ENCODE measurements around the gene PLB1. TPM values are rescaled to one million over a fixed set of nuclear protein-coding genes. Genes with fewer than 3 reads are reported as not detected.

PLB1 gene
- total RNA-seq, 1 donor from 2014 or later = 0.64 TPM

DNA sequence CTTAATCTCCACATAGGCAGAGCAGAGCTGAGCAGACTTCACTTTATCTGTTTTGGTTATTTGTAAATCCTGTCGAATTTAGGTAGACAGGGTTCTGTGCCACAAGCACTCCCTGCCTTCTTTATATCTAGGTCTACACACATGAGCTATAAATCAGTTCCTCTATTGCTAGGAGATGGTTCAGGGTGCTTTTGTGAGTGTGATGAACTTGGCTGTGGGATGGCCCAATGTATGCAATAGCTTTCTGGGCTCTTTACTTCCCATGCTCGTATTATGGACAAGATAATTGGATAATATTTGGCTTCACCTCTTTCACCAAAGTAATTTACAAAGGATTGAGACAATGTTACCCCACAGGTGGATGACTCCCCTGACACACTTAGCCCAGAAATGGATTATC is 72.2 kb downstream of the PLB1 start:
- DNase-seq = no peak
- ChIA-PET CTCF (interaction anchor here (0.8 to 2.8 kb wide), 3 partner anchors 11 to 173 kb away, joined by 3 to 21 read pairs (median 3); no protein-coding TSS in a partner anchor), POLR2A (interaction anchor here (2.0 kb wide), 1 partner anchor 184 kb away, joined by 8 read pairs; the partner anchor contains the start of gene PPP1CB)
- Mint-ChIP-seq H3K4me1 (peaks cover 12% of the 10 kb centered on the region), H3K27me3 (peaks cover 15% of the 10 kb centered on the region), H3K27ac (no peak overlapping the region), H3K36me3 (ENCODE audit: low read depth) (peaks cover 2% of the 10 kb centered on the region), H3K9me3 (peaks cover 2% of the 10 kb centered on the region), H3K4me3 (peak overlapping the region; percentile 93)
- ATAC-seq (ENCODE audit: low read depth) = no peak
- TF ChIP-seq, protein P1, sequence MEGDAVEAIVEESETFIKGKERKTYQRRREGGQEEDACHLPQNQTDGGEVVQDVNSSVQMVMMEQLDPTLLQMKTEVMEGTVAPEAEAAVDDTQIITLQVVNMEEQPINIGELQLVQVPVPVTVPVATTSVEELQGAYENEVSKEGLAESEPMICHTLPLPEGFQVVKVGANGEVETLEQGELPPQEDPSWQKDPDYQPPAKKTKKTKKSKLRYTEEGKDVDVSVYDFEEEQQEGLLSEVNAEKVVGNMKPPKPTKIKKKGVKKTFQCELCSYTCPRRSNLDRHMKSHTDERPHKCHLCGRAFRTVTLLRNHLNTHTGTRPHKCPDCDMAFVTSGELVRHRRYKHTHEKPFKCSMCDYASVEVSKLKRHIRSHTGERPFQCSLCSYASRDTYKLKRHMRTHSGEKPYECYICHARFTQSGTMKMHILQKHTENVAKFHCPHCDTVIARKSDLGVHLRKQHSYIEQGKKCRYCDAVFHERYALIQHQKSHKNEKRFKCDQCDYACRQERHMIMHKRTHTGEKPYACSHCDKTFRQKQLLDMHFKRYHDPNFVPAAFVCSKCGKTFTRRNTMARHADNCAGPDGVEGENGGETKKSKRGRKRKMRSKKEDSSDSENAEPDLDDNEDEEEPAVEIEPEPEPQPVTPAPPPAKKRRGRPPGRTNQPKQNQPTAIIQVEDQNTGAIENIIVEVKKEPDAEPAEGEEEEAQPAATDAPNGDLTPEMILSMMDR (IDR thresholded peaks at IDR 0.05) = no peak
- intact Hi-C loops (cut with micrococcal nuclease) = loop anchor here (5.0 kb wide), 2 partner anchors 866 to 1504 kb away; no protein-coding TSS in a partner anchor

DNA sequence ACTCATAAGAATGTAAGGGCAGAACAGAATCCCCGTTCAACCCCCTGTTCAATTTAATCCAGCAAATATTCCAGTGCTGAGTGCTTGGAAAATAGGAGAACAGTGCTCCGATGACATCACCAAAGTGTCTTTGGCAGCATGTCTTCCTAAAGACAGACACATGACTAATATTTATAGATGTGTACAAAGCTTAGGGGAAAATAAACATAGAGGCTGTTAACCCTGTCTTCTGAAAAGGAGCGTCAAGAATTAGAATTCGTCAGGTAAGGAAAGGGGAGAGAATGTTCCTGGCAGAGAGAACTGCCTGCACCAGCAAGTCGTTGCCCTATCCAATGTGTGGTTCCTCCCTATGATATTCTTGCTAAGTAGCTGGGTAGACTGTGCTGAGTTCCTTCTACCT is 72.7 kb downstream of the PLB1 start:
- ChIA-PET POLR2A (no interaction called here), CTCF (interaction anchor here (0.8 to 2.8 kb wide), 2 partner anchors 11 to 26 kb away, joined by 3 to 21 read pairs; no protein-coding TSS in a partner anchor)
- Mint-ChIP-seq H3K9me3 (peaks cover 2% of the 10 kb centered on the region), H3K4me1 (peaks cover 12% of the 10 kb centered on the region), H3K27ac (no peak overlapping the region), H3K4me3 (no peak overlapping the region), H3K27me3 (peaks cover 15% of the 10 kb centered on the region), H3K36me3 (ENCODE audit: low read depth) (peaks cover 2% of the 10 kb centered on the region)
- TF ChIP-seq, protein P1 (IDR thresholded peaks at IDR 0.05) = no peak
- ATAC-seq (ENCODE audit: low read depth) (no peak), DNase-seq (no peak)
- intact Hi-C loops (cut with micrococcal nuclease) = loop anchor here (5.0 kb wide), 2 partner anchors 866 to 1504 kb away; no protein-coding TSS in a partner anchor

DNA sequence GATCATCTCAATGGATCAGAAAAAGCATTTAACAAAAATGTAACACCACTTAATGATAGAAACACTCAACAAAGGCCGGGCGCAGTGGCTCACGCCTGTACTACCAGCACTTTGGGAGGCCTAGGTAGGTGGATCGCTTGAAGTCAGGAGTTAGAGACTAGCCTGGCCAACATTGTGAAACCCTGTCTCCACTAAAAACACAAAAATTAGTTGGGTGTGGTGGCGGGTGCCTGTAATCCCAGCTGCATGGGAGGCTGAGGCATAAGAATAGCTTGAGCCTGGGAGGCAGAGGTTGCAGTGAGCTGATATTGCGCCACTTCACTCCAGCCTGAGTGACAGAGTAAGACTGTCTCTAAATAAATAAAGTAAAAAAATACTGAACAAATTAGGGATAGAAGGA is 74.6 kb downstream of the PLB1 start:
- peaks cover 15% of the 10 kb centered on the region for H3K27me3 Mint-ChIP-seq
- ATAC-seq (ENCODE audit: low read depth) (no peak), DNase-seq (no peak)
- CTCF ChIA-PET = no interaction called here
- intact Hi-C loops (cut with micrococcal nuclease) = no loop called here
- POLR2A ChIA-PET = interaction anchor here (0.6 kb wide), 1 partner anchor 305 kb away, joined by 3 read pairs; no protein-coding TSS in a partner anchor
- peaks cover 2% of the 10 kb centered on the region for H3K36me3 Mint-ChIP-seq (ENCODE audit: low read depth)
- H3K4me3 Mint-ChIP-seq = no peak overlapping the region
- no peak overlapping the region for H3K27ac Mint-ChIP-seq
- TF ChIP-seq, protein P1 (IDR thresholded peaks at IDR 0.05) = no peak
- peaks cover 2% of the 10 kb centered on the region for H3K9me3 Mint-ChIP-seq
- H3K4me1 Mint-ChIP-seq = peaks cover 12% of the 10 kb centered on the region

DNA sequence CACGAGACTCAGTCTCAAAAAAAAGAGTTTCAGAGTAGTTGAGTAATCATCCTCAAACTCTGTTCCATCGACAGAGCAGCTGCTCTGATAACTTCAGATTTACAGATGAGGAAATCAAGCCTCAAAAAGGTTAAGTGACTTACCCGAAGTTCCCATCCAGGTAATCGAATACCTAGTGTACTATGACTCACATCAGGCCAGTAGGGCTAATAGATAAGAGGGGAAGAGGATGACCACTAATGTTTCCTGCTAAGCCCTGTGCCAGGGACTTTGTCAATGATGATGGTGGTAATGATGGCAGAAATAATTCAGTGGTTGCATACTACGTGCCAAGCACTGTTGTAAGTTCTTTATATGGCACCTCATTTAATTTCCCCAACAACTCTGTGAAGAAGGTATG is 80.9 kb downstream of the PLB1 start:
- ChIA-PET CTCF (no interaction called here), POLR2A (no interaction called here)
- Mint-ChIP-seq H3K4me3 (no peak overlapping the region), H3K27me3 (peaks cover 6% of the 10 kb centered on the region), H3K36me3 (ENCODE audit: low read depth) (no peaks in the 10 kb centered on the region), H3K4me1 (no peaks in the 10 kb centered on the region), H3K9me3 (no peaks in the 10 kb centered on the region), H3K27ac (no peak overlapping the region)
- DNase-seq (no peak), ATAC-seq (ENCODE audit: low read depth) (no peak)
- intact Hi-C loops (cut with micrococcal nuclease) = no loop called here
- TF ChIP-seq, protein P1 (IDR thresholded peaks at IDR 0.05) = no peak

DNA sequence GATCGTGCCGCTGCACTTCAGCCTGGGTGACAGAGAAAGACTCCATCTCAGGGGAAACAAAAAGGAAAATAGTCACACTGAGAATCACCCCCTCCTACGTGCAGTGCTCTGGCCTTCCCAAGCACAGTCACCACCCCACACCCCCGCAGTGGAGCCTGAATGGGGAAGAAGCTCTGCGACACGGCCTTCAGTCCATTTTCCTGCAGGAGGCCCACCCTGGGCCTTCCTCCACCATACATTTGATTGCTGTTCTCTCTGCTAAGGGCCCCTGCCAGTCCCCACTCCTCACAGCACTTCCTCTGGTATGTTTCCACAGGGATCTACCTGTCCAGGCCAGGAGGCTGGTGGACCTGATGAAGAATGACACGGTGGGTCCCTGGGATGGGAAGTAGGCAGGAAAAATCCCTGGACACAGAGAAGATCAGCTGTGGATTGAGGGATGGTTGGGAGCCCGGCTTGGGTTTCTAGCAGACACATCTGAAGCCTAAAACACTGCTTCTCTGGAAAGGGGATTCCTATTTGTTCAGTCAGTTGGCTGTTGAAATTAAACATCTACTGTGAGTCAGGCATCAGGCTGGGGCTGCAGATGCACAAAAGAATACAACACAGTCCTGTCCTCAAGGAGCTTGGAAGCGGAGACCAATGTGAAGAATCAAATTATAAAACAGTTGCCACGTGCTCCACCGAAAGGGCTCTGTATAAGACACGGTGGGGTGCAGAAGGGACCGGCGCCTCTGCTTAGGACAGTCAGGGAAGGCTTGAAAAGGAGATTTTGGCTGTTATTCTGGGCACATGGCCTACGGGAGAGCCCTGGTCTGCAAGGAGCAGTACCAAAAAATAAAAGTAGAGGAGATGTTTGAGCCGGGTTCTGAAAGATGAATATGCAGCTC is 82.2 kb downstream of the PLB1 start:
- H3K27me3 Mint-ChIP-seq = no peaks in the 10 kb centered on the region
- DNase-seq (no peak), ATAC-seq (ENCODE audit: low read depth) (no peak)
- POLR2A ChIA-PET = no interaction called here
- intact Hi-C loops (cut with micrococcal nuclease) = no loop called here
- no peaks in the 10 kb centered on the region for H3K36me3 Mint-ChIP-seq (ENCODE audit: low read depth)
- TF ChIP-seq, protein P1 (IDR thresholded peaks at IDR 0.05) = no peak
- no peaks in the 10 kb centered on the region for H3K9me3 Mint-ChIP-seq
- H3K4me3 Mint-ChIP-seq = no peak overlapping the region
- no peaks in the 10 kb centered on the region for H3K4me1 Mint-ChIP-seq
- H3K27ac Mint-ChIP-seq = no peak overlapping the region
- CTCF ChIA-PET = interaction anchor here (1.3 kb wide), 1 partner anchor 16 kb away, joined by 4 read pairs; no protein-coding TSS in a partner anchor
